Esophagus squamous epithelium (tissue), 5 donors: Measurements from ENCODE around the gene PARP12. TPM values are rescaled to one million over a fixed set of nuclear protein-coding genes. Genes with fewer than 3 reads are reported as not detected.
"Not testable (repeated sequence)": the region's sequence is repeated elsewhere in the genome, so short reads cannot be mapped to it uniquely, and the experiment has no call there.

ENCODE experiments used
- DNase-seq: peaks from one replicate; lab custom pipeline; 2025; lab: John Stamatoyannopoulos, UW
- H3K27ac ChIP-seq, 4 donors: fragments of 200-600 bp; sonication (generic); one replicate each; pipeline ENCODE4 v1.5.1; 2016 to 2019; ENCODE audit warnings: mild to moderate bottlenecking in 1 of 4
- H3K27me3 ChIP-seq, 4 donors: fragments of 200-600 bp; sonication (generic); 1 replicate in 3 of 4; 2 replicates in 1 of 4; pipeline versions ENCODE4 v1.5.1 to v1.6.0; 2017 to 2021; ENCODE audit warnings: antibody characterized with exemption in 1 of 4
- H3K36me3 ChIP-seq, 3 donors: fragments of 200-600 bp; sonication (generic); one replicate each; pipeline ENCODE4 v1.5.1; 2016 to 2019
- H3K4me1 ChIP-seq, 3 donors: fragments of 200-600 bp; sonication (generic); one replicate each; pipeline ENCODE4 v1.5.1; 2017 to 2019
- H3K4me3 ChIP-seq, 4 donors: fragments of 200-600 bp; sonication (generic); 1 replicate in 3 of 4; 2 replicates in 1 of 4; pipeline ENCODE4 v1.5.1; 2016 to 2019; ENCODE audit warnings: mild to moderate bottlenecking in 2 of 4, moderate library complexity in 1 of 4
- H3K9me3 ChIP-seq, 3 donors: fragments of 200-600 bp; sonication (generic); one replicate each; pipeline ENCODE4 v1.5.1; 2016 to 2019
- POLR2A ChIP-seq, 4 donors: fragments of 450-650 bp; IDR thresholded peaks; one replicate each; pipeline ENCODE4 v1.6.1; 2017; ENCODE audit warnings: antibody characterized with exemption in 4 of 4, mild to moderate bottlenecking in 4 of 4, moderate library complexity in 3 of 4
- WGBS, 2 donors: methylation state at CpG; one replicate each; pipeline ENCODE4 v1.1.5; 2018; 5-methylcytosine and 5-hydroxymethylcytosine counted together
- intact Hi-C: fragments of 100-400 bp; cut with DNase I; formaldehyde crosslinking; loops from one replicate; pipeline ENCODE4 v1.15.0; 2022
- total RNA-seq, 4 donors: library from RNA; depleted of rRNA; stranded (reverse); fragments of >200 nt; gene quantifications; one replicate each; pipeline ENCODE4 v1.1.0, GENCODE V29; 2016
- TF ChIP-seq, protein P1 (sequence below), 6 experiments: fragments of 450-650 bp in 4 of 6; fragments of 200-600 bp in 2 of 6; sonication (generic) in 2 of 6; IDR thresholded peaks; one replicate each; pipeline ENCODE4 v1.5.1; 2016 to 2019; ENCODE audit warnings: antibody characterized with exemption in 6 of 6, mild to moderate bottlenecking in 4 of 6, moderate library complexity in 4 of 6
- donor health status: DM: yes; HTN: yes; CAD: no.

The PARP12 gene, protein sequence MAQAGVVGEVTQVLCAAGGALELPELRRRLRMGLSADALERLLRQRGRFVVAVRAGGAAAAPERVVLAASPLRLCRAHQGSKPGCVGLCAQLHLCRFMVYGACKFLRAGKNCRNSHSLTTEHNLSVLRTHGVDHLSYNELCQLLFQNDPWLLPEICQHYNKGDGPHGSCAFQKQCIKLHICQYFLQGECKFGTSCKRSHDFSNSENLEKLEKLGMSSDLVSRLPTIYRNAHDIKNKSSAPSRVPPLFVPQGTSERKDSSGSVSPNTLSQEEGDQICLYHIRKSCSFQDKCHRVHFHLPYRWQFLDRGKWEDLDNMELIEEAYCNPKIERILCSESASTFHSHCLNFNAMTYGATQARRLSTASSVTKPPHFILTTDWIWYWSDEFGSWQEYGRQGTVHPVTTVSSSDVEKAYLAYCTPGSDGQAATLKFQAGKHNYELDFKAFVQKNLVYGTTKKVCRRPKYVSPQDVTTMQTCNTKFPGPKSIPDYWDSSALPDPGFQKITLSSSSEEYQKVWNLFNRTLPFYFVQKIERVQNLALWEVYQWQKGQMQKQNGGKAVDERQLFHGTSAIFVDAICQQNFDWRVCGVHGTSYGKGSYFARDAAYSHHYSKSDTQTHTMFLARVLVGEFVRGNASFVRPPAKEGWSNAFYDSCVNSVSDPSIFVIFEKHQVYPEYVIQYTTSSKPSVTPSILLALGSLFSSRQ
- total RNA-seq, result 10 to 100 TPM; 17.0 to 28.6 (median 22.1) TPM

DNA sequence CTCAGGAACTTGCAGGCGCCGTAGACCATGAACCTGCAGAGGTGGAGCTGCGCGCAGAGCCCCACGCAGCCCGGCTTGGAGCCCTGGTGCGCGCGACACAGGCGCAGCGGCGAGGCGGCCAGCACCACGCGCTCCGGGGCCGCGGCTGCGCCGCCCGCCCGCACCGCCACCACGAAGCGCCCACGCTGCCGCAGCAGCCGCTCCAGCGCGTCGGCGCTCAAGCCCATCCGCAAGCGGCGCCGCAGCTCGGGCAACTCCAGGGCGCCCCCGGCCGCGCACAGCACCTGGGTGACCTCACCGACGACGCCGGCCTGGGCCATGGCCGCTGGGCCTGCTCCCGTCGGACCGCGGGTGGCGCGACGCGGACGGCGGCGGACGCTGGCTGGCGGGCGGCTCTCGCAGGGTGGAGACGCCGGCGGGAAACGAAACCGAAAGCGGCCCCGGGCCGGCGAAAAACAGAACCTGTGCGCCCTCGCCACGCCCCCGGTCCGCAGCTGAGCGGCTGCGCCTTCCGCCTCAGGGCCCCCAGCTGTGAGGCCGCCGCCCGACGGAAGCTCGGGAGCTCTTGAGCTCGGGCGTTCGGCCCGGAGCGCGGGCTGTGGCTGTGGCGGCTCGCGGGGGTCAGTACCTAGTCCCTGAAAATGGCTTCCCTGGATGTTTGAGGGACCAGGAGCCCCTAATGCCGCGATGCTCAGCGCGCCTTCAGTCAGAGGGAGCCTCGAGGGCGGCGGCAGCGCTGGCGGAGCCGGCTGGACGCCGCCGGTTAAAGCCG is at the start of gene PARP12:
Gene PARP12 (minus strand): TSS at position 424 of the 772 bp plus-strand sequence. CDS start 104 bp downstream, at position 320.
- 0% methylated on average over 3 of the region's 106 CpGs; no CpG with 5 or more reads in 1 of the 2 donors for WGBS, 2 donors
- intact Hi-C loops, result no loop called here
- Histone ChIP-seq H3K36me3 (peaks cover 0 to 1% (median 0%) of the 10 kb centered on the region in 3 donors), H3K9me3 (peaks cover 0 to 17% (median 12%) of the 10 kb centered on the region in 3 donors), H3K27ac (peak within 1 kb of the TSS; percentile 88 to 96 (median 92)), H3K4me3 (peak within 1 kb of the TSS; percentile 58 to 93 (median 85)), H3K27me3 (no peaks in the 10 kb centered on the region), H3K4me1 (peaks cover 27 to 48% (median 29%) of the 10 kb centered on the region in 3 donors)
- DNase-seq, result peak; percentile 42
- TF ChIP-seq, protein P1, sequence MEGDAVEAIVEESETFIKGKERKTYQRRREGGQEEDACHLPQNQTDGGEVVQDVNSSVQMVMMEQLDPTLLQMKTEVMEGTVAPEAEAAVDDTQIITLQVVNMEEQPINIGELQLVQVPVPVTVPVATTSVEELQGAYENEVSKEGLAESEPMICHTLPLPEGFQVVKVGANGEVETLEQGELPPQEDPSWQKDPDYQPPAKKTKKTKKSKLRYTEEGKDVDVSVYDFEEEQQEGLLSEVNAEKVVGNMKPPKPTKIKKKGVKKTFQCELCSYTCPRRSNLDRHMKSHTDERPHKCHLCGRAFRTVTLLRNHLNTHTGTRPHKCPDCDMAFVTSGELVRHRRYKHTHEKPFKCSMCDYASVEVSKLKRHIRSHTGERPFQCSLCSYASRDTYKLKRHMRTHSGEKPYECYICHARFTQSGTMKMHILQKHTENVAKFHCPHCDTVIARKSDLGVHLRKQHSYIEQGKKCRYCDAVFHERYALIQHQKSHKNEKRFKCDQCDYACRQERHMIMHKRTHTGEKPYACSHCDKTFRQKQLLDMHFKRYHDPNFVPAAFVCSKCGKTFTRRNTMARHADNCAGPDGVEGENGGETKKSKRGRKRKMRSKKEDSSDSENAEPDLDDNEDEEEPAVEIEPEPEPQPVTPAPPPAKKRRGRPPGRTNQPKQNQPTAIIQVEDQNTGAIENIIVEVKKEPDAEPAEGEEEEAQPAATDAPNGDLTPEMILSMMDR (IDR thresholded peaks at IDR 0.05), result peak in 2 of 6 experiments; percentile 4 to 6
- peak in 2 of 4 donors; percentile 49 to 59 for TF ChIP-seq POLR2A (IDR thresholded peaks at IDR 0.05)

DNA sequence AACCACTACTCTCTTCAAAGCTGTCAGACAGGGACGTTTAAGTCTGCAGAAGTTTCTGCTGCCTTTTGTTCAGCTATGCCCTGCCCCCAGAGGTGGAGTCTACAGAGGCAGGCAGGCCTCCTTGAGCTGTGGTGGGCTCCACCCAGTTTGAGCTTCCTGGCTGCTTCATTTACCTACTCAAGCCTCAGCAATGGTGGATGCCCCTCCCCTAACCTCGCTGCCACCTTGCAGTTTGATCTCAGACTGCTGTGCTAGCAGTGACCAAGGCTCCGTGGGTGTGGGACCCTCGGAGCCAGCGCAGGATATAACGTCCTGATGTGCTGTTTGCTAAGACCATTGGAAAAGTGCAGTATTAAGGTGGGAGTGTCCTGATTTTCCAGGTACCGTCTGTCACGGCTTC is 46.0 kb upstream of the PARP12 start:
- 92 to 97% methylated on average over 5 to 6 of the region's 8 CpGs for WGBS, 2 donors
- H3K27me3 ChIP-seq, H3K4me3 ChIP-seq, H3K9me3 ChIP-seq, H3K4me1 ChIP-seq, H3K27ac ChIP-seq, intact Hi-C loops, DNase-seq: not testable (repeated sequence)
- peaks cover 0 to 65% (median 5%) of the 10 kb centered on the region in 3 donors for H3K36me3 ChIP-seq

DNA sequence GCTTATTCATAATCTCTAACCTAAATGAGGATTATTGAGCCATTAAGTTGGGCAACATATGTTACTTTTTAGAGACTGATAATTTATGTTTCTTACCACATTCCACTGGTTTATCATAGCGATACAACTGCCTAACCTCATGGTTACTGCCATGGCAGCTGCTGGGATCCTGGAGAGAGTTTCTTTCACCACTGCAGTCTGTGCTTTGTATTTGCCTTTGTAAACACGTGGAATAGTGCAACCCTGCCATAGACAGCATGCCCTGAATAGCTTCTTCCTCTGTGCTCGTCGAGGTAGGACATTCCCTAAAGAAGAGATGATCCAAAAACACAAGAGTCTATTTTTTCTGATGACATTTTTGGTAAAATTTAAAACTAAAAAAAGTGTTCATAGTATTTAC is 33.7 kb upstream of the PARP12 start:
- H3K27ac ChIP-seq, result no peak overlapping the region
- no peaks in the 10 kb centered on the region for H3K4me1 ChIP-seq
- H3K36me3 ChIP-seq, result peaks cover 6 to 99% (median 43%) of the 10 kb centered on the region in 3 donors
- no peaks in the 10 kb centered on the region for H3K27me3 ChIP-seq
- no peak for DNase-seq
- no peak overlapping the region for H3K4me3 ChIP-seq
- TF ChIP-seq POLR2A (IDR thresholded peaks at IDR 0.05), result no peak
- TF ChIP-seq, protein P1 (IDR thresholded peaks at IDR 0.05), result no peak
- no peaks in the 10 kb centered on the region for H3K9me3 ChIP-seq
- intact Hi-C loops, result no loop called here
- WGBS, 2 donors, result 82 to 87% methylated on average over 4 of the region's 4 CpGs

DNA sequence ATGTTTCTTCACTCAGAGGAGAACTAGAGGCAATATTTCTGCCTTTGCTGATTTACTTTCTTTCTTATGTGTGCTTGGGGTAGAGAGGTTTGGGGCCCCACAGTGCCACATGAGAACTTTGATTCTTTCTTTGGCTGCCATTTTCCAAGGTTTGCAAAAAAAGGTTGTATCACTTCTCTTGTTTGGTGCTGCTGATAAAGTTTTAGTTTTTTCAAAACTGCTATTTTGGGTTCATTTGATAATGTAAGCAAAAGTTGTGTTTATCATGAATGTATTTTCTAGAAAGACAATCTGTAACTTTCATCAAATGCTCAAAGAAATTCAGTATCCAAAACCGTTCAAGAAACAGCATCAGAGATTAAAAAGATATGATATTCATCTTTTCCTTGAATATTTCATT is 30.6 kb upstream of the PARP12 start:
- no peak overlapping the region for H3K4me3 ChIP-seq
- no peaks in the 10 kb centered on the region for H3K27me3 ChIP-seq
- no peak overlapping the region for H3K27ac ChIP-seq
- DNase-seq, result no peak
- TF ChIP-seq POLR2A (IDR thresholded peaks at IDR 0.05), result no peak
- TF ChIP-seq, protein P1 (IDR thresholded peaks at IDR 0.05), result no peak
- intact Hi-C loops, result no loop called here
- H3K4me1 ChIP-seq, result no peaks in the 10 kb centered on the region
- WGBS, 2 donors, result 83 to 100% methylated on average over 1 of the region's 1 CpG
- H3K36me3 ChIP-seq, result peaks cover 5 to 100% (median 29%) of the 10 kb centered on the region in 3 donors
- no peaks in the 10 kb centered on the region for H3K9me3 ChIP-seq

DNA sequence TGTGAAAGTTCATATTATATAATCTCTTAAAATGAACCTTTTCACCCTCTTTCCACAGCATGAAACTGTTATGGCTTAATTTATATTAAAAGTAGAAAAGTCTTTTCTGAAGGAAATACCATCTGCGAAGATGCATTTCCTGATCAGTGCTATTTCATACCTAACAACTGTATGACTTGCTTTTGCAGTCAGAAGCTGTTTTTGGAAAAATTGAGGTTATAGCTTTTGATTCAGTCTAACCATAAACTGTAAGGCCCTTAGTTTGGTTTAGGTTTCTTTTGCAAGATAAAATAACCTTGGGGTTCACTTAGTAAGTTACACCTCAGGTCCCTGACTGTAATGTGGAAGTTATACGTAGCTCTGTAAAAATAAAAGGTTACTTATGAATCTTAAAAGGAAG is 22.7 kb upstream of the PARP12 start:
- no peak overlapping the region for H3K27ac ChIP-seq
- no peaks in the 10 kb centered on the region for H3K9me3 ChIP-seq
- WGBS, 2 donors, result 77 to 78% methylated on average over 2 of the region's 2 CpGs

More for the DNA sequence above, 22.7 kb upstream of the PARP12 start:
- TF ChIP-seq, protein P1 (IDR thresholded peaks at IDR 0.05), result no peak
- TF ChIP-seq POLR2A (IDR thresholded peaks at IDR 0.05), result no peak
- peaks cover 0 to 37% (median 5%) of the 10 kb centered on the region in 3 donors for H3K36me3 ChIP-seq
- intact Hi-C loops, result no loop called here
- H3K27me3 ChIP-seq, result no peaks in the 10 kb centered on the region
- H3K4me3 ChIP-seq, result no peak overlapping the region
- no peaks in the 10 kb centered on the region for H3K4me1 ChIP-seq
- no peak for DNase-seq
